Liver (tissue), 3 donors: ENCODE data around the gene GXYLT2.

ENCODE experiments used
- EGR1 ChIP-seq, 2 donors: IDR thresholded peaks; 2 replicates each; pipeline ENCODE4 v1.6.1; 2016 to 2018; ENCODE audit warnings: antibody characterized with exemption in 2 of 2, low read depth in 2 of 2
- HNF4A ChIP-seq, 2 donors: conservative IDR thresholded peaks; 2 replicates each; pipeline ENCODE4 v1.6.1; 2016; ENCODE audit warnings: antibody characterized with exemption in 2 of 2, mild to moderate bottlenecking in 2 of 2
- TAF1 ChIP-seq: conservative IDR thresholded peaks from 2 replicates; pipeline ENCODE4 v1.6.1; 2016; ENCODE audit warnings: antibody characterized with exemption, mild to moderate bottlenecking
- TF ChIP-seq, protein P1 (sequence below): fragments of 150-350 bp; IDR thresholded peaks from 2 replicates; pipeline ENCODE4 v1.5.1; 2017; ENCODE audit warnings: improper control_type of control experiment, low read depth, low read length; ENCODE audit not compliant: missing input control
- donor health status: healthy.
- donor health status: healthy.

DNA sequence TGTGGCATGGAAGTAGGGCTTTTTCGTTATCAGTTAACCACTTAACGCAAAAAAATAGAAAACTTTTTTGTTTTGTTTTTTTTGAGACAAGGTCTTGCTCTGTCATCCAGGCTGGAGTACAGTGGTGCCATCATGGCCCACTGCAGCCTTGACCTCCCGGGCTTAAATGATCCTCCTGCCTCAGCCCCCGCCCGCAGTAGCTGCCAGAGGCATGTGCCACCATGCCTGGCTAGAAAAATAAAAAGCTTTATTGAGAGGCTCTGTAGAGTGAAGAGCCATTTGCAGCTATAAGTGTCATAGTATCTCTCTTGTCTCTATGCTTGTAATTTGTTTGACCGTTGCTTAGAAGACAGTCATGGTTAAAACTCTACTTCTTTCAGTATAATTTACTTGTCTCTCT lies 122.3 kb downstream of the GXYLT2 start:
- TF ChIP-seq, protein P1, sequence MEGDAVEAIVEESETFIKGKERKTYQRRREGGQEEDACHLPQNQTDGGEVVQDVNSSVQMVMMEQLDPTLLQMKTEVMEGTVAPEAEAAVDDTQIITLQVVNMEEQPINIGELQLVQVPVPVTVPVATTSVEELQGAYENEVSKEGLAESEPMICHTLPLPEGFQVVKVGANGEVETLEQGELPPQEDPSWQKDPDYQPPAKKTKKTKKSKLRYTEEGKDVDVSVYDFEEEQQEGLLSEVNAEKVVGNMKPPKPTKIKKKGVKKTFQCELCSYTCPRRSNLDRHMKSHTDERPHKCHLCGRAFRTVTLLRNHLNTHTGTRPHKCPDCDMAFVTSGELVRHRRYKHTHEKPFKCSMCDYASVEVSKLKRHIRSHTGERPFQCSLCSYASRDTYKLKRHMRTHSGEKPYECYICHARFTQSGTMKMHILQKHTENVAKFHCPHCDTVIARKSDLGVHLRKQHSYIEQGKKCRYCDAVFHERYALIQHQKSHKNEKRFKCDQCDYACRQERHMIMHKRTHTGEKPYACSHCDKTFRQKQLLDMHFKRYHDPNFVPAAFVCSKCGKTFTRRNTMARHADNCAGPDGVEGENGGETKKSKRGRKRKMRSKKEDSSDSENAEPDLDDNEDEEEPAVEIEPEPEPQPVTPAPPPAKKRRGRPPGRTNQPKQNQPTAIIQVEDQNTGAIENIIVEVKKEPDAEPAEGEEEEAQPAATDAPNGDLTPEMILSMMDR = no peak
- no peak for TF ChIP-seq TAF1
- no peak for TF ChIP-seq HNF4A (conservative IDR thresholded peaks at IDR 0.05)
- TF ChIP-seq EGR1 (IDR thresholded peaks at IDR 0.05; ENCODE audit: low read depth in 2 of 2) = no peak
